ENCODE measurements around the gene MRPL53.
A peak's percentile ranks its signal among the peaks of the same experiment; 100 is the strongest.

DNA sequence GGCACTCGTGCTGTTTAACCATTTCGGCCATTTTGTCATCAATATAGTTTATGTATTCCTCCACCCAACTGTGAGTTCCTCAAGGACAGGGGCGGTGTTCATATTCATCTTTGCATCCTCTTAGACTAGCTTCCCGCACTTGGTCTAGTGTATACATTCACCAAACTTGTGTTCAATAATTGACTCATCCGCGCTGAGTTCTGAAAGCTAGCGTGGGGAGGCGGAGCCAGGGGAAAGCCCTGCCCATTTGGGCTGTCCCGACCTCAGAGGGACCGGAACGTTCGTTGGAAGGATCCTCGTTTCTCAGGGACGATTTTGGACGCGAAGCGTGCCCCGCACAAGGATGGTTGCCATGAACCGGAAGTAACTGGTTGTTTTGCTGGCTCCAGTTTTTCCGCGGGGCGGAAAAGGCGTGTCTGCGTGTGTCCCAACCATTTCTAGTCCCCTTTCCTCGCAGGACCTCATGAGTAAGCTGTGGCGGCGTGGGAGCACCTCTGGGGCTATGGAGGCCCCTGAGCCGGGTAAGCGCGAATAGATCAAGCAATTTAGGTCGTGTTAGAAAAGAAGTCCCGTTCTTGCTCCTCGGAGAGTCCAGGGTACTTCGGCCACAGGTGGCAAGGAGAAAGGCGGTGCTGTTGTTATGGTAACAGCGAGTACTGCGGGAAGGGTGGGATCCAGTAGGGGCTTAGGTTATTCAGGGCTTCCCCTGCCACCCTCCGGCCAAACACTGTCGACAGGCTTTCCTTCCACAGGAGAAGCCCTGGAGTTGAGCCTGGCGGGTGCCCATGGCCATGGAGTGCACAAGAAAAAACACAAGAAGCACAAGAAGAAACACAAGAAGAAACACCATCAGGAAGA is 17.6 kb downstream of the MRPL53 start, which contains the start of gene INO80B:
- TF ChIP-seq, protein P1, sequence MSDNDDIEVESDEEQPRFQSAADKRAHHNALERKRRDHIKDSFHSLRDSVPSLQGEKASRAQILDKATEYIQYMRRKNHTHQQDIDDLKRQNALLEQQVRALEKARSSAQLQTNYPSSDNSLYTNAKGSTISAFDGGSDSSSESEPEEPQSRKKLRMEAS (CRISPR knock-in tag; IDR thresholded peaks at IDR 0.05), result peak; percentile 77
- TF ChIP-seq, protein P2, sequence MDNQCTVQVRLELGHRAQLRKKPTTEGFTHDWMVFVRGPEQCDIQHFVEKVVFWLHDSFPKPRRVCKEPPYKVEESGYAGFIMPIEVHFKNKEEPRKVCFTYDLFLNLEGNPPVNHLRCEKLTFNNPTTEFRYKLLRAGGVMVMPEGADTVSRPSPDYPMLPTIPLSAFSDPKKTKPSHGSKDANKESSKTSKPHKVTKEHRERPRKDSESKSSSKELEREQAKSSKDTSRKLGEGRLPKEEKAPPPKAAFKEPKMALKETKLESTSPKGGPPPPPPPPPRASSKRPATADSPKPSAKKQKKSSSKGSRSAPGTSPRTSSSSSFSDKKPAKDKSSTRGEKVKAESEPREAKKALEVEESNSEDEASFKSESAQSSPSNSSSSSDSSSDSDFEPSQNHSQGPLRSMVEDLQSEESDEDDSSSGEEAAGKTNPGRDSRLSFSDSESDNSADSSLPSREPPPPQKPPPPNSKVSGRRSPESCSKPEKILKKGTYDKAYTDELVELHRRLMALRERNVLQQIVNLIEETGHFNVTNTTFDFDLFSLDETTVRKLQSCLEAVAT (IDR thresholded peaks at IDR 0.05), result no peak
- no peak for TF ChIP-seq MYBL2 (IDR thresholded peaks at IDR 0.05; ENCODE audit: low read depth)
- TF ChIP-seq MYBL2 (CRISPR knock-in tag; IDR thresholded peaks at IDR 0.05; ENCODE audit: borderline replicate concordance), result no peak
- TF ChIP-seq, protein P3, sequence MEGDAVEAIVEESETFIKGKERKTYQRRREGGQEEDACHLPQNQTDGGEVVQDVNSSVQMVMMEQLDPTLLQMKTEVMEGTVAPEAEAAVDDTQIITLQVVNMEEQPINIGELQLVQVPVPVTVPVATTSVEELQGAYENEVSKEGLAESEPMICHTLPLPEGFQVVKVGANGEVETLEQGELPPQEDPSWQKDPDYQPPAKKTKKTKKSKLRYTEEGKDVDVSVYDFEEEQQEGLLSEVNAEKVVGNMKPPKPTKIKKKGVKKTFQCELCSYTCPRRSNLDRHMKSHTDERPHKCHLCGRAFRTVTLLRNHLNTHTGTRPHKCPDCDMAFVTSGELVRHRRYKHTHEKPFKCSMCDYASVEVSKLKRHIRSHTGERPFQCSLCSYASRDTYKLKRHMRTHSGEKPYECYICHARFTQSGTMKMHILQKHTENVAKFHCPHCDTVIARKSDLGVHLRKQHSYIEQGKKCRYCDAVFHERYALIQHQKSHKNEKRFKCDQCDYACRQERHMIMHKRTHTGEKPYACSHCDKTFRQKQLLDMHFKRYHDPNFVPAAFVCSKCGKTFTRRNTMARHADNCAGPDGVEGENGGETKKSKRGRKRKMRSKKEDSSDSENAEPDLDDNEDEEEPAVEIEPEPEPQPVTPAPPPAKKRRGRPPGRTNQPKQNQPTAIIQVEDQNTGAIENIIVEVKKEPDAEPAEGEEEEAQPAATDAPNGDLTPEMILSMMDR (IDR thresholded peaks at IDR 0.05 in 2 of 3, conservative IDR thresholded peaks at IDR 0.05 in 1 of 3; ENCODE audit: insufficient read depth in 2 of 3, low read depth in 1 of 3, low read length in 3 of 3), result no peak
- no peak for TF ChIP-seq ZNF707 (CRISPR knock-in tag; conservative IDR thresholded peaks at IDR 0.05)
- TF ChIP-seq MEIS2 (IDR thresholded peaks at IDR 0.05; ENCODE audit: partially characterized antibody), result no peak
- no peak for TF ChIP-seq CBFA2T2 (conservative IDR thresholded peaks at IDR 0.05)
- TF ChIP-seq ZNF3 (CRISPR knock-in tag; IDR thresholded peaks at IDR 0.05), result no peak
- TF ChIP-seq HNRNPLL (IDR thresholded peaks at IDR 0.05; ENCODE audit: low read depth, low read length, poor library complexity, severe bottlenecking), result peak; percentile 96
- no peak for TF ChIP-seq SLC30A9 (CRISPR knock-in tag; IDR thresholded peaks at IDR 0.05)
